Stomach (tissue), 19 donors: ENCODE data around the gene PCDHGC5. TPM values are rescaled to one million over a fixed set of nuclear protein-coding genes. Genes with fewer than 3 reads are reported as not detected.

ENCODE experiments used
- DNase-seq, 2 donors: peaks; one replicate each; pipeline versions ENCODE4 v3.0.0 to v3.0.0-alpha.2; 2013 to 2019
- H3K27ac ChIP-seq, 5 donors: fragments of 200-600 bp in 4 of 5; sonication (generic) in 4 of 5; one replicate each; pipeline ENCODE4 v1.5.1; 2013 to 2019; ENCODE audit warnings: mild to moderate bottlenecking in 1 of 5, moderate library complexity in 1 of 5
- H3K27me3 ChIP-seq, 3 donors: fragments of 200-600 bp; sonication (generic); one replicate each; pipeline ENCODE4 v1.5.1; 2017 to 2019; ENCODE audit warnings: mixed run types in 1 of 3
- H3K36me3 ChIP-seq, 4 donors: fragments of 200-600 bp; sonication (generic); 1 replicate in 3 of 4; 2 replicates in 1 of 4; pipeline ENCODE4 v1.5.1; 2016 to 2019
- H3K4me1 ChIP-seq, 4 donors: fragments of 200-600 bp; sonication (generic); one replicate each; pipeline ENCODE4 v1.5.1; 2016 to 2019
- H3K4me3 ChIP-seq, 4 donors: fragments of 200-600 bp; sonication (generic) in 3 of 4; one replicate each; pipeline ENCODE4 v1.5.1; 2016 to 2019; ENCODE audit warnings: mild to moderate bottlenecking in 1 of 4
- H3K9me3 ChIP-seq, 4 donors: fragments of 200-600 bp; sonication (generic); one replicate each; pipeline ENCODE4 v1.5.1; 2016 to 2019
- CTCF ChIP-seq, 7 experiments: fragments of 450-650 bp in 4 of 7; fragments of 200-600 bp in 3 of 7; sonication (generic) in 3 of 7; IDR thresholded peaks; one replicate each; pipeline ENCODE4 v1.5.1; 2016 to 2019; ENCODE audit warnings: antibody characterized with exemption in 7 of 7, control low read depth in 2 of 7, mild to moderate bottlenecking in 1 of 7
- EP300 ChIP-seq: sonication (generic); formaldehyde crosslinking; IDR thresholded peaks from one replicate; pipeline ENCODE4 v1.6.1; 2017; ENCODE audit warnings: antibody characterized with exemption
- POLR2A ChIP-seq, 4 donors: fragments of 450-650 bp; IDR thresholded peaks; one replicate each; pipeline ENCODE4 v1.6.1; 2016; ENCODE audit warnings: antibody characterized with exemption in 4 of 4, control low read depth in 2 of 4, mild to moderate bottlenecking in 1 of 4, moderate library complexity in 1 of 4
- POLR2AphosphoS5 ChIP-seq, 3 donors: sonication (generic); formaldehyde crosslinking; IDR thresholded peaks; one replicate each; pipeline ENCODE4 v1.6.1; 2016; ENCODE audit warnings: antibody characterized with exemption in 3 of 3
- WGBS, 5 donors: extraction: QIAGEN DNeasy Blood & Tissue Kit in 3 of 5; methylation state at CpG; one replicate each; pipeline versions ENCODE4 v1.1.5 to v1.1.7; 2013 to 2018; 5-methylcytosine and 5-hydroxymethylcytosine counted together
- intact Hi-C: fragments of 100-400 bp; cut with DNase I; formaldehyde crosslinking; loops from one replicate; pipeline ENCODE4 v1.15.1; 2023; ENCODE audit warnings: low total_unique reads
- long read RNA-seq, 10 donors: transcript quantifications; one replicate each; lab custom pipeline, GENCODE V29; 2026
- polyA plus RNA-seq, 3 donors: library from polyadenylated mRNA; stranded (reverse); fragments of 200-250 nt; gene quantifications; one replicate each; pipeline ENCODE4 v1.2.3, GENCODE V29; 2013
- total RNA-seq, 5 donors: library from RNA; depleted of rRNA; stranded (reverse); fragments of >200 nt; gene quantifications; one replicate each; pipeline versions ENCODE4 v1.1.0 to v1.2.3, GENCODE V29; 2014 to 2016
- donor health status: healthy with polysubstance abuse.
- donor health status: Bipolar disorder and iron deficiency.
- donor health status: healthy.

The PCDHGC5 gene
- 1 to 10 TPM in 3 of 5 donors, not detected in 2; 2.0 to 3.5 (median 2.7) TPM for total RNA-seq
- under 1 TPM in 2 of 3 donors, not detected in 1; 0.08 to 0.12 TPM for polyA plus RNA-seq
- long read RNA-seq, donor 1, result 0 reads
- long read RNA-seq, donor 2, partial matches to known transcripts, result 0 of 1 reads
- long read RNA-seq, donor 2, other reads (novel, unspliced or antisense), result 0 of 1 reads
- long read RNA-seq, donor 3, partial matches to known transcripts, result 0 of 1 reads
- long read RNA-seq, donor 3, other reads (novel, unspliced or antisense), result 0 of 1 reads
- long read RNA-seq, donor 4, result 0 reads
- long read RNA-seq, donor 5, partial matches to known transcripts, result 0 of 1 reads
- long read RNA-seq, donor 5, other reads (novel, unspliced or antisense), result 0 of 1 reads
- long read RNA-seq, donor 6, partial matches to known transcripts, result 0 of 3 reads
- long read RNA-seq, donor 6, other reads (novel, unspliced or antisense), result 0 of 3 reads
- long read RNA-seq, donor 7, result 0 reads
- long read RNA-seq, donor 8, result 0 reads
- long read RNA-seq, donor 9, result 0 reads
- long read RNA-seq, donor 10, result 0 reads

GRCh38 chr5:141488591-141489561, at the start of gene PCDHGC5:
TSS of gene PCDHGC5 (plus strand) at chr5:141489081. CDS start at chr5:141489241, 160 bp downstream.
- WGBS, 5 donors, result 57 to 65% (median 63%) methylated on average over 14 of the region's 14 CpGs
- Histone ChIP-seq H3K27ac (peak within 1 kb of the TSS in 1 of 5 donors; percentile 36), H3K4me1 (peaks cover 23 to 60% (median 41%) of the 10 kb centered on the region in 4 donors), H3K9me3 (peaks cover 0 to 22% (median 0%) of the 10 kb centered on the region in 4 donors), H3K27me3 (peaks cover 0 to 91% (median 44%) of the 10 kb centered on the region in 3 donors), H3K4me3 (no peak within 1 kb of the TSS), H3K36me3 (peaks cover 0 to 50% (median 0%) of the 10 kb centered on the region in 4 donors)
- intact Hi-C loops, result no loop called here
- no peak for DNase-seq
- no peak for TF ChIP-seq POLR2AphosphoS5 (IDR thresholded peaks at IDR 0.05)
- TF ChIP-seq EP300, result no peak
- no peak for TF ChIP-seq POLR2A (IDR thresholded peaks at IDR 0.05)
- TF ChIP-seq CTCF (IDR thresholded peaks at IDR 0.05), result no peak

- H3K9me3 ChIP-seq, result peaks cover 13 to 90% (median 68%) of the 10 kb centered on the region in 4 donors
- 60 to 69% (median 64%) methylated on average over 10 of the region's 10 CpGs for WGBS, 5 donors
- intact Hi-C loops, result no loop called here
These were observed 49.3 kb upstream of the PCDHGC5 start for GRCh38 chr5:141439411-141440141.

GRCh38 chr5:141440341-141440740, 48.5 kb upstream of the PCDHGC5 start:
- 90 to 93% (median 92%) methylated on average over 9 of the region's 9 CpGs for WGBS, 5 donors
- intact Hi-C loops, result no loop called here
- Histone ChIP-seq H3K36me3 (peaks cover 0 to 9% (median 0%) of the 10 kb centered on the region in 4 donors), H3K9me3 (peaks cover 13 to 90% (median 61%) of the 10 kb centered on the region in 4 donors), H3K4me1 (no peaks in the 10 kb centered on the region), H3K4me3 (no peak overlapping the region), H3K27ac (no peak overlapping the region), H3K27me3 (no peaks in the 10 kb centered on the region)
- TF ChIP-seq POLR2A (IDR thresholded peaks at IDR 0.05) (no peak), CTCF (IDR thresholded peaks at IDR 0.05) (no peak), EP300 (no peak), POLR2AphosphoS5 (IDR thresholded peaks at IDR 0.05) (no peak)
- DNase-seq, result no peak

More at GRCh38 chr5:141439411-141440141, 49.3 kb upstream of the PCDHGC5 start:
- no peak for DNase-seq
- Histone ChIP-seq H3K36me3 (peaks cover 0 to 9% (median 0%) of the 10 kb centered on the region in 4 donors), H3K4me1 (no peaks in the 10 kb centered on the region), H3K27me3 (no peaks in the 10 kb centered on the region), H3K27ac (no peak overlapping the region), H3K4me3 (no peak overlapping the region)
- TF ChIP-seq CTCF (IDR thresholded peaks at IDR 0.05) (no peak), POLR2AphosphoS5 (IDR thresholded peaks at IDR 0.05) (no peak), EP300 (no peak), POLR2A (IDR thresholded peaks at IDR 0.05) (no peak)
